ENCODE measurements around the gene RERE.

The RERE gene

DNA sequence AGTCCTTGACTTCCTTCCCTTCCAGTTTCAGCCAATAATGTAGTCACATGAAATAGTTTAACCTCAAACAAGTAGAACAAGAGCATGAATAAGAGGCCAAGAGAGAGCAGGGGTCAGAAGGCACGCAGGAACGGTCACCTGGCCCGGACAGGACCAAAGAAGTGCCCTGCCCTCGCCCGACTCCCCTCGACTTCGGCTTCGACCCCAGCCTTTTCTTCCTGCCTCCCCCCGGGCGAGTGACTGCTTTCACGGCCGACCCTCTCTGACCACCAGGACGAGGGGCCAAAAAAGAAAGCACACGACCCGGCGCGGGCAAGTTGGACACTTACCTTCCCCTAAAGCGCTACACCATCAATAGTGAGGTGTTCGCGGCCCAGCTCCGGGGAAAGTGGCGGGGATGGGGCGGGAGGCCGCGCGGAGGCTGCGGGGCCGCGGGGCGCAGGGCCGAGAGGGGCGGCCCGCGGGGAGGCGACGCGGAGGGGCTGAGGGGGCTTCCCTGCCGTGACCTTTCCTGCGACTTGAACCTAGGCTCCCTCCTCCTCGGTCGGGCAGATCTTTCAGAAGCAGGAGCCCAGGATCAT lies 519 bp downstream of the RERE start:
- H3K4me1 ChIP-seq (ENCODE audit: control insufficient read depth, insufficient read depth, low read length): peaks cover 17% of the 10 kb centered on the region
- no peaks in the 10 kb centered on the region for H3K27me3 ChIP-seq (ENCODE audit: control insufficient read depth in 1 of 2, insufficient read depth in 2 of 2, low read length in 2 of 2)

GRCh38 chr1:8816264-8816663 lies 1.2 kb downstream of the RERE start:
- H3K27ac ChIP-seq (ENCODE audit: low read length): peak overlapping the region; percentile 94
- no peaks in the 10 kb centered on the region for H3K9me3 ChIP-seq (ENCODE audit: control insufficient read depth in 2 of 2, low read length in 2 of 2)
- no peaks in the 10 kb centered on the region for H3K36me3 ChIP-seq (ENCODE audit: control insufficient read depth in 2 of 2, insufficient read depth in 2 of 2, low read length in 2 of 2)
- H3K27me3 ChIP-seq (ENCODE audit: control insufficient read depth in 1 of 2, insufficient read depth in 2 of 2, low read length in 2 of 2): no peaks in the 10 kb centered on the region
- peaks cover 20% of the 10 kb centered on the region for H3K4me1 ChIP-seq (ENCODE audit: control insufficient read depth, insufficient read depth, low read length)
- H3K4me3 ChIP-seq (ENCODE audit: low read length in 2 of 2): peak overlapping the region; percentile 91
- peak overlapping the region; percentile 93 to 95 for H3K9ac ChIP-seq (ENCODE audit: low read length in 2 of 2)

More for the DNA sequence above, 519 bp downstream of the RERE start:
- Histone ChIP-seq H3K27ac (ENCODE audit: low read length) (peak overlapping the region; percentile 94), H3K9ac (ENCODE audit: low read length in 2 of 2) (peak overlapping the region; percentile 93 to 95), H3K9me3 (ENCODE audit: control insufficient read depth in 2 of 2, low read length in 2 of 2) (no peaks in the 10 kb centered on the region), H3K36me3 (ENCODE audit: control insufficient read depth in 2 of 2, insufficient read depth in 2 of 2, low read length in 2 of 2) (no peaks in the 10 kb centered on the region), H3K4me3 (ENCODE audit: low read length in 2 of 2) (peak overlapping the region; percentile 91)

DNA sequence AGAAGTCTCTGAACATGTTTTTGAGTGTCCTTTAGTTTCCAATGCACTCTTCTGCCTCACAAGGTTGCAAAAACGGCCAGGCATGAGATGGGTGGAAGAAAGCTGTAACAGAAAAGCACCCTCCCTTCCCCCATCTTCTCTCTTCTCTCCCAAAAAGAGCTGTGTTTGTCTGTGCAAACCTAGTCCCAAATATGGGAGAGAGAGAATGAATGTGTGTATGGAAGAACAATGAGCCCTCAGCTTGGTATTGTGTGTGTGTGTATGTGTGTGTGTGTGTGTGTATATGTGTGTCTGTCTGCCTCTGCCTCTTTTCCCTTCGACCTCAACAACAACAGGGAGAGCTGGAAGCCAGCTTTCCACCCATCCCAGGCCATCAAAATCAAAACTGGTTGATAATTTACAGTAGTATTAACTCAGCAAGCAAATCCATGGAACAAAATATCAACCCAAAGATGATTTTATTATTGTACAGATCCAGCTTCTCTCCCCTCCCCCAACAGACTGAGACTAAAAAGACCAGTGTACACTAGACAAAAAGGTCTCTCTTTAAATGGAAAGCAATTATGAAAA lies 1.8 kb downstream of the RERE start:
- Histone ChIP-seq H3K9me3 (ENCODE audit: control insufficient read depth in 2 of 2, low read length in 2 of 2) (no peaks in the 10 kb centered on the region), H3K36me3 (ENCODE audit: control insufficient read depth in 2 of 2, insufficient read depth in 2 of 2, low read length in 2 of 2) (no peaks in the 10 kb centered on the region), H3K4me3 (ENCODE audit: low read length in 2 of 2) (peak overlapping the region; percentile 91), H3K27ac (ENCODE audit: low read length) (peak overlapping the region; percentile 49), H3K4me1 (ENCODE audit: control insufficient read depth, insufficient read depth, low read length) (peaks cover 20% of the 10 kb centered on the region), H3K27me3 (ENCODE audit: control insufficient read depth in 1 of 2, insufficient read depth in 2 of 2, low read length in 2 of 2) (no peaks in the 10 kb centered on the region), H3K9ac (ENCODE audit: low read length in 2 of 2) (peak overlapping the region; percentile 60 to 95)

GRCh38 chr1:8814865-8815264 lies 2.6 kb downstream of the RERE start:
- peak overlapping the region in 1 of 2 donors; percentile 91 for H3K4me3 ChIP-seq (ENCODE audit: low read length in 2 of 2)

DNA sequence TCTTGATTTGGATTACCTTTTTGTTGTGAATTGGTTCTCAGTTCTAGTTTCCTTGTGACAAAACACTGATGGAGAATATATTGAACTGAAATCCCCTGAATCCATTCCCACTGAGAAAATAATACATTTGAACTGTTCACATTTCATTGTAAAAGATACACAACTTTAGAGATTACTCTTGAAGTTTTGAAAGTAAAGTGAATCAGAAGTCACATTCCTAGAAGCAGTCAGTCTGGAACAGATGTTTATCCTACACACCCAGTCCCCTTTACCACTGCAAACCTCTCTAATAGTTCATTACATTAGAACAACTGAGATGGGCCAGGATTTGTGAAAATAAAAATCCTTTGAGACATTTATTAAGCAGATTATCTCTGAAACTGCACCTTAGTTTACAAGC lies 3.4 kb downstream of the RERE start:
- Histone ChIP-seq H3K9ac (ENCODE audit: low read length in 2 of 2) (no peak overlapping the region), H3K27me3 (ENCODE audit: control insufficient read depth in 1 of 2, insufficient read depth in 2 of 2, low read length in 2 of 2) (no peaks in the 10 kb centered on the region), H3K36me3 (ENCODE audit: control insufficient read depth in 2 of 2, insufficient read depth in 2 of 2, low read length in 2 of 2) (no peaks in the 10 kb centered on the region), H3K9me3 (ENCODE audit: control insufficient read depth in 2 of 2, low read length in 2 of 2) (no peaks in the 10 kb centered on the region), H3K4me3 (ENCODE audit: low read length in 2 of 2) (no peak overlapping the region), H3K4me1 (ENCODE audit: control insufficient read depth, insufficient read depth, low read length) (peaks cover 20% of the 10 kb centered on the region), H3K27ac (ENCODE audit: low read length) (no peak overlapping the region)

More at GRCh38 chr1:8814865-8815264, 2.6 kb downstream of the RERE start:
- no peaks in the 10 kb centered on the region for H3K36me3 ChIP-seq (ENCODE audit: control insufficient read depth in 2 of 2, insufficient read depth in 2 of 2, low read length in 2 of 2)
- H3K27me3 ChIP-seq (ENCODE audit: control insufficient read depth in 1 of 2, insufficient read depth in 2 of 2, low read length in 2 of 2): no peaks in the 10 kb centered on the region
- no peaks in the 10 kb centered on the region for H3K9me3 ChIP-seq (ENCODE audit: control insufficient read depth in 2 of 2, low read length in 2 of 2)
- H3K4me1 ChIP-seq (ENCODE audit: control insufficient read depth, insufficient read depth, low read length): peaks cover 20% of the 10 kb centered on the region
- no peak overlapping the region for H3K9ac ChIP-seq (ENCODE audit: low read length in 2 of 2)
- H3K27ac ChIP-seq (ENCODE audit: low read length): peak overlapping the region; percentile 49

DNA sequence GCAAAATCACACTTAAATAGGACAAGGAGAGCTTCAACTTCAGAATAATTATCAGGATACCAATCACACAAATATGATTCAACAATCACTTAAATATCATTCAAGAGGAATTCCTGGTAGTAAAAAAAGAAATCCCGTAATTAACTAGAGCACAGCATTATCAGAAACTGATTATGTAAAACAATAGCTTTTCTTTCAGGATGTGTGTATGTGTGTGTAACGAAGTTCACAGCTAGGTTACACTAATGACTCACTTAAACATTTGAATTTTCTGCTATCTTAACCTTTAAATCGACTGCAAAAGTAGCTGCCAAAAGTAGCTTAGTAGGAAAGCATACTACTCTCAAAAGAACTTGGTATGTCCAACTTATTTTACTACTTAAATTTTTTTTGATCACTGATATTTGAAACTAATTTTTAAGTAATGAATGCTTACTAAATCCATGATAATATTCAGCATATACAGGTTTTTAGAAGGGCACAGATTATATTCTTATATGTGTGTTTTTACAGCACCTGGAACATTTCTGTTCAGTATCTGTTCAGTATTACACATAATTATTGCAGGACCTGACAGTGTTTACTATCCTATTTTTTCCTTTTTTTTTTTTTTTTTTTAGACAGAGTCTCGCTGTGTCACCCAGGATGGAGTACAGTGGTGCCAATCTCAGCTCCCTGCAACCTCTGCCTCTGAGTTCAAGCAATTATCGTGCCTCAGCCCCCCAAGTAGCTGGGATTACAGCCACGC lies 4.2 kb downstream of the RERE start:
- Histone ChIP-seq H3K27me3 (ENCODE audit: control insufficient read depth in 1 of 2, insufficient read depth in 2 of 2, low read length in 2 of 2) (no peaks in the 10 kb centered on the region), H3K9ac (ENCODE audit: low read length in 2 of 2) (no peak overlapping the region), H3K9me3 (ENCODE audit: control insufficient read depth in 2 of 2, low read length in 2 of 2) (no peaks in the 10 kb centered on the region), H3K4me3 (ENCODE audit: low read length in 2 of 2) (no peak overlapping the region), H3K4me1 (ENCODE audit: control insufficient read depth, insufficient read depth, low read length) (peaks cover 20% of the 10 kb centered on the region), H3K27ac (ENCODE audit: low read length) (no peak overlapping the region), H3K36me3 (ENCODE audit: control insufficient read depth in 2 of 2, insufficient read depth in 2 of 2, low read length in 2 of 2) (no peaks in the 10 kb centered on the region)

GRCh38 chr1:8812081-8812480 lies 5.4 kb downstream of the RERE start:
- H3K36me3 ChIP-seq (ENCODE audit: control insufficient read depth in 2 of 2, insufficient read depth in 2 of 2, low read length in 2 of 2): no peaks in the 10 kb centered on the region
- H3K9me3 ChIP-seq (ENCODE audit: control insufficient read depth in 2 of 2, low read length in 2 of 2): no peaks in the 10 kb centered on the region
- no peak overlapping the region for H3K4me3 ChIP-seq (ENCODE audit: low read length in 2 of 2)
- H3K9ac ChIP-seq (ENCODE audit: low read length in 2 of 2): no peak overlapping the region
- no peak overlapping the region for H3K27ac ChIP-seq (ENCODE audit: low read length)
- H3K27me3 ChIP-seq (ENCODE audit: control insufficient read depth in 1 of 2, insufficient read depth in 2 of 2, low read length in 2 of 2): no peaks in the 10 kb centered on the region
- peaks cover 20% of the 10 kb centered on the region for H3K4me1 ChIP-seq (ENCODE audit: control insufficient read depth, insufficient read depth, low read length)

GRCh38 chr1:8810987-8811386 lies 6.5 kb downstream of the RERE start:
- H3K27me3 ChIP-seq (ENCODE audit: control insufficient read depth in 1 of 2, insufficient read depth in 2 of 2, low read length in 2 of 2): no peaks in the 10 kb centered on the region
- no peak overlapping the region for H3K27ac ChIP-seq (ENCODE audit: low read length)
- H3K4me1 ChIP-seq (ENCODE audit: control insufficient read depth, insufficient read depth, low read length): peaks cover 20% of the 10 kb centered on the region
- no peak overlapping the region for H3K4me3 ChIP-seq (ENCODE audit: low read length in 2 of 2)
- H3K9me3 ChIP-seq (ENCODE audit: control insufficient read depth in 2 of 2, low read length in 2 of 2): no peaks in the 10 kb centered on the region
- H3K36me3 ChIP-seq (ENCODE audit: control insufficient read depth in 2 of 2, insufficient read depth in 2 of 2, low read length in 2 of 2): no peaks in the 10 kb centered on the region
- H3K9ac ChIP-seq (ENCODE audit: low read length in 2 of 2): no peak overlapping the region

- no peaks in the 10 kb centered on the region for H3K36me3 ChIP-seq (ENCODE audit: control insufficient read depth in 2 of 2, insufficient read depth in 2 of 2, low read length in 2 of 2)
- no peak overlapping the region for H3K27ac ChIP-seq (ENCODE audit: low read length)
- H3K27me3 ChIP-seq (ENCODE audit: control insufficient read depth in 1 of 2, insufficient read depth in 2 of 2, low read length in 2 of 2): no peaks in the 10 kb centered on the region
- H3K9ac ChIP-seq (ENCODE audit: low read length in 2 of 2): no peak overlapping the region
- H3K9me3 ChIP-seq (ENCODE audit: control insufficient read depth in 2 of 2, low read length in 2 of 2): no peaks in the 10 kb centered on the region
- peaks cover 7% of the 10 kb centered on the region for H3K4me1 ChIP-seq (ENCODE audit: control insufficient read depth, insufficient read depth, low read length)
- no peak overlapping the region for H3K4me3 ChIP-seq (ENCODE audit: low read length in 2 of 2)
These were observed 8.1 kb downstream of the RERE start for GRCh38 chr1:8809342-8809736.

- Histone ChIP-seq H3K4me3 (ENCODE audit: low read length in 2 of 2) (no peak overlapping the region), H3K27me3 (ENCODE audit: control insufficient read depth in 1 of 2, insufficient read depth in 2 of 2, low read length in 2 of 2) (no peaks in the 10 kb centered on the region), H3K9ac (ENCODE audit: low read length in 2 of 2) (no peak overlapping the region)
These were observed 10.4 kb downstream of the RERE start for GRCh38 chr1:8807004-8807403.

DNA sequence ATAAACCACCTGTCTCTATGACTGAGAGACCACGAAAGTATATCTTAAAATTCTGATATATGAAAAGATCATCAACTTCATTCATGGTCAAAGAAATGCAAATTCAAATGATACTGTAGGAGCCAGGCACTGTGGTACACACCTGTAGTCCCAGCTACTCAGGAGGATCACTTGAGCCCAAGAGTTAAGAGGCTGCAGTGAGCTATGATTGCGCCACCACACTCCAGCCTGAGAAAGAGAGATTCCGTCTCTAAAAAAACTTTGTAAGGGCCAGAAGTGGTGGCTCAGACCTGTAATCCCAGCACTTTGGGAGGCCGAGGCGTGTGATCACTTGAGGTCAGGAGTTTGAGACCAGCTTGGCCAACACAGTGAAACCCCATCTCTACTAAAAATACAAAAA lies 17.0 kb downstream of the RERE start:
- no peaks in the 10 kb centered on the region for H3K4me1 ChIP-seq (ENCODE audit: control insufficient read depth, insufficient read depth, low read length)
- H3K27me3 ChIP-seq (ENCODE audit: control insufficient read depth in 1 of 2, insufficient read depth in 2 of 2, low read length in 2 of 2): no peaks in the 10 kb centered on the region
- no peaks in the 10 kb centered on the region for H3K36me3 ChIP-seq (ENCODE audit: control insufficient read depth in 2 of 2, insufficient read depth in 2 of 2, low read length in 2 of 2)
- H3K9me3 ChIP-seq (ENCODE audit: control insufficient read depth in 2 of 2, low read length in 2 of 2): no peaks in the 10 kb centered on the region
- H3K4me3 ChIP-seq (ENCODE audit: low read length in 2 of 2): no peak overlapping the region
- H3K9ac ChIP-seq (ENCODE audit: low read length in 2 of 2): no peak overlapping the region
- H3K27ac ChIP-seq (ENCODE audit: low read length): no peak overlapping the region

More at GRCh38 chr1:8807004-8807403, 10.4 kb downstream of the RERE start:
- Histone ChIP-seq H3K27ac (ENCODE audit: low read length) (no peak overlapping the region), H3K9me3 (ENCODE audit: control insufficient read depth in 2 of 2, low read length in 2 of 2) (no peaks in the 10 kb centered on the region), H3K4me1 (ENCODE audit: control insufficient read depth, insufficient read depth, low read length) (peaks cover 4% of the 10 kb centered on the region), H3K36me3 (ENCODE audit: control insufficient read depth in 2 of 2, insufficient read depth in 2 of 2, low read length in 2 of 2) (no peaks in the 10 kb centered on the region)

Data from stomach smooth muscle (tissue), 2 donors.